Nephron progenitor cell (in vitro differentiated cells): ENCODE measurements around the gene CDKN2B.

Experiments
- DNase-seq: peaks from one replicate; pipeline ENCODE4 v3.0.0; 2021
- H3K27ac Mint-ChIP-seq: 2 replicates; pipeline ENCODE4 v1.8.0; 2021; ENCODE audit warnings: mild to moderate bottlenecking, moderate library complexity, mixed read lengths
- H3K27me3 Mint-ChIP-seq: 2 replicates; pipeline ENCODE4 v1.8.0; 2021; ENCODE audit warnings: mild to moderate bottlenecking, low read depth, mixed read lengths; ENCODE audit not compliant: poor library complexity
- H3K36me3 Mint-ChIP-seq: 2 replicates; pipeline ENCODE4 v1.8.0; 2021; ENCODE audit warnings: low read depth, mixed read lengths
- H3K4me1 Mint-ChIP-seq: 2 replicates; pipeline ENCODE4 v1.8.0; 2021; ENCODE audit warnings: mixed read lengths
- H3K4me3 Mint-ChIP-seq: 2 replicates; pipeline ENCODE4 v1.8.0; 2021; ENCODE audit warnings: mild to moderate bottlenecking, moderate library complexity, mixed read lengths
- H3K9me3 Mint-ChIP-seq: 2 replicates; pipeline ENCODE4 v1.8.0; 2021; ENCODE audit warnings: mild to moderate bottlenecking, moderate library complexity, mixed read lengths
- CTCF ChIP-seq: fragments of 200-600 bp; sonication (generic); IDR thresholded peaks from 2 replicates; pipeline ENCODE4 v1.5.0; 2021; ENCODE audit warnings: antibody characterized with exemption

CDKN2B gene

GRCh38 chr9:21972361-21972760 is 36.7 kb downstream of the CDKN2B start:
- no peak for DNase-seq
- no peak for TF ChIP-seq CTCF
- no peaks in the 10 kb centered on the region for H3K9me3 Mint-ChIP-seq
- no peak overlapping the region for H3K4me3 Mint-ChIP-seq
- H3K36me3 Mint-ChIP-seq = no peaks in the 10 kb centered on the region
- H3K4me1 Mint-ChIP-seq = peaks cover 26% of the 10 kb centered on the region
- peaks cover 100% of the 10 kb centered on the region for H3K27me3 Mint-ChIP-seq
- no peak overlapping the region for H3K27ac Mint-ChIP-seq

- H3K4me1 Mint-ChIP-seq = peaks cover 26% of the 10 kb centered on the region
- DNase-seq = peak; percentile 30
- H3K27me3 Mint-ChIP-seq = peaks cover 100% of the 10 kb centered on the region
- no peaks in the 10 kb centered on the region for H3K36me3 Mint-ChIP-seq
- H3K4me3 Mint-ChIP-seq = no peak overlapping the region
- H3K27ac Mint-ChIP-seq = no peak overlapping the region
- H3K9me3 Mint-ChIP-seq = no peaks in the 10 kb centered on the region
- no peak for TF ChIP-seq CTCF
Observed at GRCh38 chr9:21970800-21971640, 38.1 kb downstream of the CDKN2B start.

- H3K27me3 Mint-ChIP-seq = peaks cover 100% of the 10 kb centered on the region
- no peaks in the 10 kb centered on the region for H3K36me3 Mint-ChIP-seq
- no peaks in the 10 kb centered on the region for H3K9me3 Mint-ChIP-seq
- DNase-seq = no peak
- H3K4me3 Mint-ChIP-seq = no peak overlapping the region
- peaks cover 28% of the 10 kb centered on the region for H3K4me1 Mint-ChIP-seq
- no peak overlapping the region for H3K27ac Mint-ChIP-seq
- no peak for TF ChIP-seq CTCF
Observed at GRCh38 chr9:21969951-21970799, 38.9 kb downstream of the CDKN2B start.

- no peak for DNase-seq
- H3K4me3 Mint-ChIP-seq = no peak overlapping the region
- no peak for TF ChIP-seq CTCF
- no peak overlapping the region for H3K27ac Mint-ChIP-seq
- H3K9me3 Mint-ChIP-seq = no peaks in the 10 kb centered on the region
- H3K4me1 Mint-ChIP-seq = peaks cover 21% of the 10 kb centered on the region
- H3K27me3 Mint-ChIP-seq = peaks cover 100% of the 10 kb centered on the region
- H3K36me3 Mint-ChIP-seq = no peaks in the 10 kb centered on the region
Observed at GRCh38 chr9:21969011-21969940, 39.8 kb downstream of the CDKN2B start.

- Mint-ChIP-seq H3K4me1 (peaks cover 18% of the 10 kb centered on the region), H3K27me3 (peaks cover 100% of the 10 kb centered on the region), H3K4me3 (no peak overlapping the region), H3K27ac (no peak overlapping the region), H3K9me3 (peaks cover 5% of the 10 kb centered on the region), H3K36me3 (no peaks in the 10 kb centered on the region)
- TF ChIP-seq CTCF = no peak
- DNase-seq = peak; percentile 61
Observed at GRCh38 chr9:21968331-21969010, 40.6 kb downstream of the CDKN2B start.
